H9 (cell line): ENCODE data around the gene ALDH1A2. TPM values are rescaled to one million over a fixed set of nuclear protein-coding genes. Genes with fewer than 3 reads are reported as not detected.

ENCODE experiments used
- DNase-seq: peaks from one replicate; pipeline ENCODE4 v3.0.0-alpha.2; 2017
- H2AFZ ChIP-seq: one replicate; pipeline ENCODE4 v1.6.1; 2013; ENCODE audit warnings: mild to moderate bottlenecking, low read length, control low read depth, moderate library complexity
- H2AK5ac ChIP-seq: 2 replicates; pipeline ENCODE4 v1.6.1; 2013; ENCODE audit warnings: low read length, control low read depth, mixed read lengths; ENCODE audit not compliant: insufficient read length
- H2BK120ac ChIP-seq: one replicate; pipeline ENCODE4 v1.6.1; 2013; ENCODE audit warnings: low read depth, mild to moderate bottlenecking, low read length, control low read depth, inconsistent platforms; ENCODE audit not compliant: poor library complexity, severe bottlenecking
- H2BK12ac ChIP-seq: 2 replicates; pipeline ENCODE4 v1.6.1; 2013; ENCODE audit warnings: low read length, control low read depth, mixed read lengths, low read depth; ENCODE audit not compliant: insufficient read length
- H2BK15ac ChIP-seq: 2 replicates; pipeline ENCODE4 v1.6.1; 2013; ENCODE audit warnings: low read depth, low read length, control low read depth
- H2BK20ac ChIP-seq: one replicate; pipeline ENCODE4 v1.6.1; 2013; ENCODE audit warnings: low read depth, mild to moderate bottlenecking, low read length, control low read depth, inconsistent platforms; ENCODE audit not compliant: poor library complexity, severe bottlenecking
- H2BK5ac ChIP-seq: 2 replicates; pipeline ENCODE4 v1.6.1; 2013; ENCODE audit warnings: low read length, control low read depth, mixed read lengths; ENCODE audit not compliant: insufficient read length
- H3K14ac ChIP-seq: 2 replicates; pipeline ENCODE4 v1.6.1; 2013; ENCODE audit warnings: low read length, control low read depth; ENCODE audit not compliant: insufficient read depth
- H3K18ac ChIP-seq: 2 replicates; pipeline ENCODE4 v1.6.1; 2013; ENCODE audit warnings: low read depth, mild to moderate bottlenecking, mixed read lengths, low read length, control low read depth; ENCODE audit not compliant: insufficient read length
- H3K23ac ChIP-seq: 2 replicates; pipeline ENCODE4 v1.6.1; 2013; ENCODE audit warnings: low read length, control low read depth, mixed read lengths, low read depth; ENCODE audit not compliant: insufficient read length
- H3K23me2 ChIP-seq: 2 replicates; pipeline ENCODE4 v1.6.1; 2013; ENCODE audit warnings: low read depth, mild to moderate bottlenecking, mixed read lengths, low read length, control low read depth; ENCODE audit not compliant: insufficient read length, poor library complexity, severe bottlenecking
- H3K27ac ChIP-seq: 2 replicates; pipeline ENCODE4 v1.5.1; 2013; ENCODE audit warnings: low read length, control low read depth, mixed read lengths, low read depth; ENCODE audit not compliant: insufficient read length
- H3K27me3 ChIP-seq: 2 replicates; pipeline ENCODE4 v1.6.1; 2013; ENCODE audit warnings: low read length, control low read depth, inconsistent platforms; ENCODE audit not compliant: insufficient read depth
- H3K4ac ChIP-seq: 2 replicates; pipeline ENCODE4 v1.6.1; 2013; ENCODE audit warnings: low read depth, mild to moderate bottlenecking, control low read depth, inconsistent platforms, low read length, moderate library complexity
- H3K4me1 ChIP-seq: 2 replicates; pipeline ENCODE4 v1.6.1; 2013; ENCODE audit warnings: low read length, control low read depth, inconsistent platforms; ENCODE audit not compliant: insufficient read depth
- H3K4me2 ChIP-seq: 2 replicates; pipeline ENCODE4 v1.6.1; 2013; ENCODE audit warnings: low read length, control low read depth, mixed read lengths; ENCODE audit not compliant: insufficient read length, insufficient read depth
- H3K56ac ChIP-seq: 2 replicates; pipeline ENCODE4 v1.6.1; 2013; ENCODE audit warnings: low read depth, mild to moderate bottlenecking, mixed read lengths, low read length, control low read depth; ENCODE audit not compliant: insufficient read length
- H3K79me1 ChIP-seq: 2 replicates; pipeline ENCODE4 v1.6.1; 2013; ENCODE audit warnings: low read depth, mild to moderate bottlenecking, moderate library complexity, low read length, control low read depth, inconsistent platforms; ENCODE audit not compliant: insufficient read depth, poor library complexity, severe bottlenecking
- H3K79me2 ChIP-seq: 2 replicates; pipeline ENCODE4 v1.6.1; 2013; ENCODE audit warnings: low read length, control low read depth, inconsistent platforms; ENCODE audit not compliant: insufficient read depth
- H3K9ac ChIP-seq: 2 replicates; pipeline ENCODE4 v1.6.1; 2013; ENCODE audit warnings: low read length, control low read depth, mixed read lengths; ENCODE audit not compliant: insufficient read length; ENCODE audit errors: extremely low read depth
- H3K9me3 ChIP-seq: one replicate; pipeline ENCODE4 v1.6.1; 2013; ENCODE audit warnings: low read depth, low read length, inconsistent platforms; ENCODE audit not compliant: control insufficient read depth
- H3T11ph ChIP-seq: one replicate; pipeline ENCODE4 v1.6.1; 2013; ENCODE audit warnings: mild to moderate bottlenecking, low read length, control low read depth, inconsistent platforms
- H4K20me1 ChIP-seq: one replicate; pipeline ENCODE4 v1.6.1; 2013; ENCODE audit not compliant: control insufficient read depth, insufficient read length, insufficient read depth
- H4K5ac ChIP-seq: 2 replicates; pipeline ENCODE4 v1.6.1; 2013; ENCODE audit warnings: low read depth, mild to moderate bottlenecking, mixed read lengths, low read length, control low read depth; ENCODE audit not compliant: insufficient read length
- H4K8ac ChIP-seq: replicated peaks from 2 replicates; pipeline ENCODE4 v1.6.1; 2013; ENCODE audit warnings: low read length, control low read depth, mixed read lengths, low read depth; ENCODE audit not compliant: insufficient read length
- H4K91ac ChIP-seq: 2 replicates; pipeline ENCODE4 v1.6.1; 2013; ENCODE audit warnings: low read depth, mild to moderate bottlenecking, moderate library complexity, mixed read lengths, low read length, control low read depth; ENCODE audit not compliant: insufficient read length
- H3K27ac Mint-ChIP-seq, 3 experiments: 2 replicates in 2 of 3; 3 replicates in 1 of 3; pipeline ENCODE4 v1.8.0; 2020 to 2021; ENCODE audit warnings: mixed read lengths in 3 of 3, mild to moderate bottlenecking in 1 of 3, moderate library complexity in 1 of 3
- H3K27me3 Mint-ChIP-seq: 2 replicates; pipeline ENCODE4 v1.8.0; 2021; ENCODE audit warnings: low read depth, mild to moderate bottlenecking, moderate library complexity, mixed read lengths
- H3K36me3 Mint-ChIP-seq, 3 experiments: 2 replicates in 2 of 3; 3 replicates in 1 of 3; pipeline ENCODE4 v1.8.0; 2020 to 2021; ENCODE audit warnings: low read depth in 3 of 3, mixed read lengths in 3 of 3; ENCODE audit not compliant: insufficient read depth in 1 of 3
- H3K4me1 Mint-ChIP-seq, 2 experiments: 2 replicates each; pipeline ENCODE4 v1.8.0; 2020; ENCODE audit warnings: mixed read lengths in 2 of 2
- H3K4me3 Mint-ChIP-seq, 2 experiments: 2 replicates in 1 of 2; 3 replicates in 1 of 2; pipeline ENCODE4 v1.8.0; 2020 to 2021; ENCODE audit warnings: mild to moderate bottlenecking in 2 of 2, mixed read lengths in 2 of 2, moderate library complexity in 1 of 2
- H3K9me3 Mint-ChIP-seq, 2 experiments: 2 replicates in 1 of 2; 3 replicates in 1 of 2; pipeline ENCODE4 v1.8.0; 2020; ENCODE audit warnings: mild to moderate bottlenecking in 2 of 2, mixed read lengths in 2 of 2, moderate library complexity in 1 of 2
- CTCF ChIP-seq: fragments of 200-600 bp; sonication (generic); conservative IDR thresholded peaks from 3 replicates; pipeline ENCODE4 v1.8.0; 2021; ENCODE audit warnings: antibody characterized with exemption, mild to moderate bottlenecking
- WGBS: extraction: QIAGEN DNeasy Blood & Tissue Kit; methylation state at CpG from one replicate; pipeline ENCODE4 v1.1.7; 2013; ENCODE audit warnings: missing lambda C conversion rate, low lambda C conversion rate, mixed read lengths; ENCODE audit not compliant: insufficient read length; ENCODE audit errors: extremely low coverage; 5-methylcytosine and 5-hydroxymethylcytosine counted together
- total RNA-seq: library from RNA; stranded (reverse); gene quantifications from 2 replicates; pipeline ENCODE4 v1.2.1, GENCODE V29; 2021

Gene ALDH1A2
- total RNA-seq, 1 experiment from 2014 or later = 0.72 TPM

- Histone ChIP-seq H3T11ph (no peak overlapping the region), H3K4me2 (no peak overlapping the region), H3K56ac (no peak overlapping the region), H3K18ac (no peak overlapping the region), H3K9me3 (no peaks in the 10 kb centered on the region), H2BK20ac (no peak overlapping the region), H3K79me2 (no peaks in the 10 kb centered on the region), H4K20me1 (no peaks in the 10 kb centered on the region), H4K8ac (no peak overlapping the region), H3K14ac (no peak overlapping the region), H3K79me1 (no peaks in the 10 kb centered on the region), H2BK15ac (no peak overlapping the region), H3K27ac (no peak overlapping the region), H2AK5ac (no peak overlapping the region), H2BK12ac (no peak overlapping the region), H2BK120ac (no peak overlapping the region), H3K9ac (no peak overlapping the region), H4K5ac (no peak overlapping the region), H3K23me2 (no peaks in the 10 kb centered on the region), H3K4ac (no peak overlapping the region), H3K23ac (no peak overlapping the region), H4K91ac (no peak overlapping the region), H3K27me3 (no peaks in the 10 kb centered on the region), H2BK5ac (no peak overlapping the region), H3K4me1 (no peaks in the 10 kb centered on the region), H2AFZ (no peak overlapping the region)
- TF ChIP-seq CTCF = no peak
- WGBS = no CpG with 5 or more reads among the region's 2 CpGs
- H3K27ac Mint-ChIP-seq = no peak overlapping the region
- no peak overlapping the region for H3K4me3 Mint-ChIP-seq
- peaks cover 6% of the 10 kb centered on the region; the same call in 1 of the 2 replicates for H3K27me3 Mint-ChIP-seq
- no peaks in the 10 kb centered on the region for H3K4me1 Mint-ChIP-seq
- H3K9me3 Mint-ChIP-seq = peaks cover 3 to 7% of the 10 kb centered on the region in 2 experiments; a peak in 2 of 5 replicates
- no peak for DNase-seq
- H3K36me3 Mint-ChIP-seq = peaks cover 0 to 9% (median 0%) of the 10 kb centered on the region in 3 experiments; a peak in 2 of 7 replicates
Measured at GRCh38 chr15:57909388-57909787, 156.1 kb downstream of the ALDH1A2 start.
